IMR-90 (cell line): Measurements from ENCODE around the gene HMX3. TPM values are rescaled to one million over a fixed set of nuclear protein-coding genes. Genes with fewer than 3 reads are reported as not detected.

Experiments
- CEBPB ChIP-seq: IDR thresholded peaks from 2 replicates; pipeline ENCODE4 v1.6.1; 2012; ENCODE audit warnings: low read depth, low read length, improper control_type of control experiment
- polyA plus RNA-seq, 3 experiments: library from polyadenylated mRNA; depleted of rRNA; stranded (reverse); fragments of >200 nt; gene quantifications; 2 replicates each; pipeline ENCODE4 v1.2.3, GENCODE V29; 2012; ENCODE audit warnings: low replicate concordance in 1 of 3
- total RNA-seq: library from RNA; depleted of rRNA; stranded (reverse); fragments of >200 nt; gene quantifications from 2 replicates; pipeline ENCODE4 v1.2.3, GENCODE V29; 2012
- TF ChIP-seq, protein P1 (sequence below): fragments of 150-350 bp; IDR thresholded peaks from 2 replicates; pipeline ENCODE4 v1.6.1; 2017; ENCODE audit warnings: mild to moderate bottlenecking, antibody characterized with exemption, low read length, low read depth

The HMX3 gene
- total and polyA plus RNA-seq, 2 of the 4 experiments (the other 2 are of a cell fraction): not detected

DNA sequence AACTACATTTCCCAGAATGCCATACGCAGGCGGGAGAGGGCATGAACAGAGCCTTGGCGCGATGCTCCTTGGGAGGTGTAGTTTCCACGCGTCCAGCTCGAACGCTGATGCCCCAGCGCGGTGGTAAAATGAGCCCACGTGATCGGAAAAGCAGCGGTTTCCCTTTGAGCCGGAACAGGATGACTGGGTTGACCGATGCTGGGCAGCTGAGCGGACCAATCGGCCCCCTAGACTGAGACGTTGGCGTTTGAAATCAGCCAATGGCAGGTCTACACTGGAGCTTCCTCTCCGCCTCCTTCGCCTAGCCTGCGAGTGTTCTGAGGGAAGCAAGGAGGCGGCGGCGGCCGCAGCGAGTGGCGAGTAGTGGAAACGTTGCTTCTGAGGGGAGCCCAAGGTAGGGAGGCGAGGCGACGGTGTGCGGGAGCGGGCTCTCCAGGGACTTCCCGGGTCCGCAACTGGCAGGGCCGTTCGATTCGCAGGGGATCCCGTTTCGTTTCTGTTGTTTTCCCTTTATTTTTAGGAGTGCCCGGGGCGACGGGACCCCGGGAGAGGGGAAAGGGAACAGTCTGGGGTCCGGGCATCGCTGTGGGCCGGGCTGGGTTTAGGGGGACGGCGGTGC, 18.4 kb downstream of the HMX3 start, which contains the start of gene BUB3 (continued):
- TF ChIP-seq, protein P1, sequence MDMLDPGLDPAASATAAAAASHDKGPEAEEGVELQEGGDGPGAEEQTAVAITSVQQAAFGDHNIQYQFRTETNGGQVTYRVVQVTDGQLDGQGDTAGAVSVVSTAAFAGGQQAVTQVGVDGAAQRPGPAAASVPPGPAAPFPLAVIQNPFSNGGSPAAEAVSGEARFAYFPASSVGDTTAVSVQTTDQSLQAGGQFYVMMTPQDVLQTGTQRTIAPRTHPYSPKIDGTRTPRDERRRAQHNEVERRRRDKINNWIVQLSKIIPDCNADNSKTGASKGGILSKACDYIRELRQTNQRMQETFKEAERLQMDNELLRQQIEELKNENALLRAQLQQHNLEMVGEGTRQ: peak; percentile 98
- no peak for TF ChIP-seq CEBPB
